AG09319 (cell line): ENCODE data around the gene IFT20.

Source experiments
- DNase-seq: peaks from one replicate; pipeline ENCODE4 v3.0.0-alpha.2; 2010; ENCODE audit warnings: low read depth; ENCODE audit errors: extremely low read depth
- CTCF ChIP-seq: IDR thresholded peaks from 2 replicates; pipeline ENCODE4 v1.5.1; 2011; ENCODE audit warnings: low read depth, mild to moderate bottlenecking, inconsistent platforms, low read length, moderate library complexity

IFT20 gene

GRCh38 chr17:28280826-28281225 is 54.4 kb downstream of the IFT20 start:
- no peak for TF ChIP-seq CTCF
- DNase-seq: no peak

DNA sequence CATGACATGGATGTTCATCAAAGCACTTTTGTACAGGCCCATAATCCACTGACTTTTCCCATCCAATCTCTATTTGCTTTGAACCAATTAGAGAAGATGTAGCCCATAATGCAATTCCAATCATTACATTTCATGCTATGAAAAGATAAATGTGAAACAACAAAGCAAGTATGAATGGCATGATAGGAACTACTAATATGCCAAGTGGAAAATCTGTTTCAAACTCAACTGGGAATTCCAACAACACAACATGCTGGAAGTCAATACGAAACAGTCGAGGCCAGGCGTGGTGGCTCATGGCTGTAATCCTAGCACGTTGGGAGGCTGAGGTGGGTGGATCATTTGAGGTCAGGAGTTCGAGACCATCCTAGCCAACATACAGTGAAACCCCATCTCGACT is 55.9 kb downstream of the IFT20 start:
- TF ChIP-seq CTCF: no peak
- no peak for DNase-seq
